NCI-H510A treated with DMSO at 0.1 percent for 48 hours (cell line): Measurements from ENCODE around the gene RFWD3.

ENCODE experiments used
- DNase-seq: peaks from one replicate; lab custom pipeline; 2025; lab: John Stamatoyannopoulos, UW

The RFWD3 gene

DNA sequence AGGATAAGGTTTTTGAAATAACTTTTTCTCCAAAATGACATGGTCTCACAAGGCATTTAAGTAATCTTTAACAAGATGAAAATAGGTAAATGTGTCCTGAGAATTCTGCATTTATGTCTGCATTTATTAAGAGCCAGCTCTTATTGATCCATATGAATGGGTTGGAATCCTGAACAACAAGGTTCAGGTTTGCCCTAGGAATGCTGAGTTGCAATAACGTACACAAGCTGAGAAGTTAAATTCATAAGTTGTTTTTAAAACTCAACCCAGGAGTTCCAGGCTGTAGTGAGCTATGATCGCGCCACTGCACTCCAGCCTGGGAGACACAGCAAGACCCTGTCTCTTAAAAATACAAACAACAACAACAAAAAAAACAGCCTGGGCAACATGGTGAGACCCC is 87.8 kb downstream of the RFWD3 start:
- no peak for DNase-seq

DNA sequence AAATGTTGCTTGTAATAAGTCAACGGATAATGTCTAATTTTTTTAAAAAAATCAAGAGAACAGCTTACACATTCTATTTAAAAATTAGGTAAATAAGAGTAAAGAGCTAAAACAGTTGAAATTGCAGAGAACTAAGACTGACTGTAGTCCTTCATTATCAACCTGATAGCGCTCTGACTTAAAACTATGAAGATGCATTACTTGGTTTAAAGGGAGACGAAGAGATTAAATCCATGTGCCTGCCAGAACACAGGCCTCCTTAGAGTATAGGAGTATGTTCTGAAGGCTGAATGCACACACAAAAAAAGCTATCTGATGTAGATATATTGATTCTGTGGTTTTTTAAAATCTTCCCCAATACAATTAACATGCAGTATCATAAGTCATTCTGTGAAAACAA is 88.2 kb downstream of the RFWD3 start:
- DNase-seq = no peak

DNA sequence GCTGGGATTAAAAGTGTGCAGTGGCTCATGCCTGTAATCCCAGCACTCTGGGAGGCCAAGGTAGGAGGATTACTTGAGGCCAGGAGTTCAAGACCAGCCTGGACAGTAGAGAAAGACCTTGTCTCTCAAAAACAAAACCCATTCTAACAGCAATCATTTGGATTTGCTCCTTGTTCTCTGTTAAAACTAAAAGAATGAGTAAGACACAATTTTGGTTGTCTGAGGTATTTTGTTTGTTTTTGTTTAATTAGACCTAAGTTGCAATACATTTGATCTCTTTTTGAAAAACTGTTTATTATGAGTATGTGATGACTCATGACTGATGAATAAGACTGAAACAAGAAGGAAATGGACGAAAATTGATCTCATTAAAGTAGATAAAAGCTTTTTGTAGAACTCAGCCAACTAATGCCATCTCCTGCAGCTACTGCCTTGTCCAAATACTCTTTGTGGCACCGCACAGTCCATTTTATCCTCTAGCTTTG is 88.8 kb downstream of the RFWD3 start:
- no peak for DNase-seq

DNA sequence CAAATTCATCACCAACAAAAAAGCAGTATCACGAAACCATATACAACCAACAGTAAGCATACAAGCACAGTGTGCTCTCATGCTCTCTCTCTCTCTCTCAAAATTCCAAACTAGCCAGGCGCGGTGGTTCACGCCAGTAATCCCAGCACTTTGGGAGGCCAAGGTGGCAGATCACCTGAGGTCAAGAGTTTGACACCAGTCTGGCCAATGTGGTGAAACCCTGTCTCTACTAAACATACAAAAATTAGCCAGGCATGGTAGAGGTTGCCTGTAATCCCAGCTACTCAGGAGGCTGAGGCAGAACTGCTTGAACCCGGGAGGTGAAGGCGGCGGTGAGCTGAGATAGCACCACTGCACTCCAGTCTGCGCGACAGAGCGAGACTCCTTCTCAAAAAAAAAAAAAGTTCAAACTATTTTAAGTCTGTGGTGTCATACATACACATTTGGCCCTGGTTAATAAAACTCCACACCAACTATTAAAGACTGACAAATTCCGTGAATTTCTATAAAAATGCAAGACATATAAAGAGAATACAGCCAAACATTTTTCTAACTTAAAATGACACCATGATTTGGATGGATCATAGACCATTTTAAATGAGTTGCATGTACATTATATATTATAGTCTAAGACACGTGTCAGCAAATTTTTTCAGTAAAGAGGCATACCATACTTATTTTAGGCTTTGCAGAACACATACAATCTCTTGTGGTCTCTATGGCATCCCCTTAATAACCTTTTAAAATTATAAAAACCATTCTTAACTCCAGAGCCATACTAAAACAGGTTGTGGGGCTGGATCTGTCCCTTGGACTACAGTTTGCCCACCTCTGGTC is 90.7 kb downstream of the RFWD3 start:
- DNase-seq = no peak

DNA sequence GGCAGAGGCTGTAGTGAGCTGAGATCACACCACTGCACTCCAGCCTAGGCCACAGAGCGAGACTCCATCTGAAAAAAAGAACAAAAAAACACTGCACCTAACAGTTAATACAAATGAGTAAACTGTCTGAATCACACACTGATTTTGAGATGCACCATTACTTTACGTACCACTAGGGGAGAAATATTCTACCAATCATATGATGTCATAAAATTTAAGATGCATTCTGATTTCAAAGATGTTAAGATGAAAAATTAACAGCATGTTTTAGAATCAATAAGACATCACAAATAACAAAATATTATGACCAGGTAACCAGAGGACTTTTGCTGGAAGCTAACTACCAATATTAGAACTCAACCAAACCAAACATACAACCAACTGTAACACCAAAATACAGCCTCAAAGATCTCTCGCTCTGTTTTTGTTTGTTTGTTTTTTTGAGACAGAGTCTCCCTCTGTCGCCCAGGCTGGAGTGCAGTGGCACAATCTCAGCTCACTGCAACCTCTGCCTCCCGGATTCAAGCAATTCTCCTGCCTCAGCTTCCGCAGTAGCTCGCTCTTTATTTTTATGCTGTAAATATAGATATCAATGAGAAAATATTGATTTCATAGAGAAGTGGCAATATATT is 91.4 kb downstream of the RFWD3 start:
- DNase-seq = no peak

DNA sequence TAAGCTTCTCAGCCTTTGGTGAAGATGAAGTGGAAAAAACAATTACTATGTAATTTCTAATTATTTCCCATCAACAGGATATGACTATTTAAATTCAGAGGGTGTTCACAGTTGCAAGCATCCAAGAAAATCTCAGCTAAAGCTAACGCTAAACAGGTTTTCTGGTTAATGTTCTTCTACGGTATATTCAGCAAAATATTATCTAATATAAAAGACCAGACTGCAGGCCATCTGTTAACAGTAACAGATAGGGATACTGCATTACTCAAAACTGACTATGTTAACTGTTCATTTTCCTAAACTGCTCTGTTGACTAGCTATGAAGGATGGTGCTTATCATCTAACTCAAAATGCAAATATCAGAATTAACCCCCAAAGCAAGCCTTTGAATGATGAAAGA is 92.5 kb downstream of the RFWD3 start:
- no peak for DNase-seq

DNA sequence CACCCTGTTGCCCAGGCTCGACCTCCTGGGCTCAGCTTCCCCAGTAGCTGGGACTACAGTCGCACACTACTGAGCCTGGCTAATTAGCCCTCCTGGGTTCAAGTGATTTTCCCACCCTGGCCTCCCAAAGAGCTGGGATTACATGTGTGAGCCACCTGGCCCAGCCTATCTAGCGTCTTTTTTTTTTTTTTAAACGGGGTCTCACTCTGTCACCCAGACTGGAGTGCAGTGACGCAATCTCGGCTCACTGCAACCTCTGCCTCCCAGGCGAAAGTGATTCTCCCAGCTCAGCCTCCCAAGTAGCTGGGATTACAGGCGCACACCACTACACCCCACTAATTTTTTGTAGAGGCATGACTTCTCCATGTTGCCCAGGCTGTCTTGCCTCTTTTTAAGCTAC is 93.1 kb downstream of the RFWD3 start:
- DNase-seq = no peak
